HL-60/S4 (cell line): ENCODE data around the gene ZNF564.

Experiments used
- in situ Hi-C: fragments of 300-500 bp; cut with MboI; formaldehyde crosslinking; loops from 2 replicates; pipeline ENCODE4 v1.14.3; 2022; ENCODE audit warnings: low sequenced_read_pairs

ZNF564 gene

GRCh38 chr19:12551060-12551832 lies at the start of gene ZNF564:
Gene ZNF564, minus strand, starts transcription at chr19:12551482. Its CDS starts 150 bp downstream, at chr19:12551332.
- in situ Hi-C loops, result no loop called here

DNA sequence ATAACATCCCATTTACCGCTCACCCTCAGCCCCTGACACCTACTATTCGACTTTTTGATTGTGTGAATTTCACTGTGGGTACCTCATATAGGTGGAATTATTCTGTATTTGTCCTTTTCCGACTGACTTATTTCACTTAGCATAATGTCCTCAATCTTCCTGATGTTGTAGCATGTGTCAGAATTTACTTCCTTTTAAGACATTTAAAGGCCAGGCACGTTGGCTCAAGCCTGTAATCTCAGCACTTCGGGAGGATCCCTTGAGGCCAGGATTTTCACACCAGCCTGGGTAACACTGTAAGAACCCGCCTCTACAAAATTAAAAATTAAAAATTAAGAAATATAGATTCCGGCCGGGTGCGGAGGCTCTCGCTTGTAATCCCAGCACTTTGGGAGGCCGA lies 46.3 kb upstream of the ZNF564 start:
- in situ Hi-C loops, result no loop called here

- in situ Hi-C loops, result no loop called here
Measured at GRCh38 chr19:12596927-12597548, 45.8 kb upstream of the ZNF564 start.

- in situ Hi-C loops, result no loop called here
Measured at GRCh38 chr19:12596485-12596884, 45.2 kb upstream of the ZNF564 start.

GRCh38 chr19:12581100-12581499 lies 29.8 kb upstream of the ZNF564 start:
- in situ Hi-C loops, result no loop called here

- in situ Hi-C loops, result no loop called here
Measured at GRCh38 chr19:12580180-12580694, 29.0 kb upstream of the ZNF564 start.

DNA sequence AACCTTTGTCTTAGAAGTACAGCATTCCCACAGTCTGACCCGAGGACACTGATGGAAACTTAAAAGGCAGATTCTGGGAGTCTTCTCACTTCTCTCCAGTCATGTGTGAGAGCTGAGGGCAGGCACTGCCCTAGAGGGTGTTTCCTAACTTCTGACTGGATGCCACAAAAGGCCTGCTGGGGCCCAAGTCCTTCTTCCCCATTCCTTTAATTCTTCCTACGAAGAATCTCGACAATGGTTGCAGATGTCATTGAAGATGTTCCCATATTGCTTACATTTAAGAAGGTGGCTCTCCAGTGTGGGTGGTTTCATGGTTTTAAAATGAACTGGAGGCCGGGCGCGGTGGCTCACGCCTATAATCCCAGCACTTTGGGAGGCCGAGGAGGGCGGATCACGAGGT lies 27.4 kb upstream of the ZNF564 start:
- in situ Hi-C loops, result no loop called here

DNA sequence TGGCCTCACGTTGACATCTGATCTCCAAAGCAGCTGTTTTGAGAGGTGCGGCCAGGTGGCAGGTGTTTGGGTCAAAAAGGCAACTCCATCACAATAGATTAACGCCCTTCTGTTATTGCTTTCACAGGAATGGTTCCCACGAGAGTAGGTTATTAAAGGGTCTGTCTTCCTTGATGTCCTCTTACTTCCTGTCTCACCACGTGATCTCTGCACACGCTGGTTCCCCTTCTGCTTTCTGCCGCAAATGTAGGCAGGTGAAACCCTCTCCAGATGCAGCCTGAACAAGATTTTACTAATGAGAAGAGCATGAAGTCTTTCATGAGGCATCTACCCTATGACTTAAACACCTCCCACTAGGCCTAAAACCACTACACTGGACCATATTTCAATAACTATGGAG lies 22.8 kb upstream of the ZNF564 start:
- in situ Hi-C loops, result no loop called here

DNA sequence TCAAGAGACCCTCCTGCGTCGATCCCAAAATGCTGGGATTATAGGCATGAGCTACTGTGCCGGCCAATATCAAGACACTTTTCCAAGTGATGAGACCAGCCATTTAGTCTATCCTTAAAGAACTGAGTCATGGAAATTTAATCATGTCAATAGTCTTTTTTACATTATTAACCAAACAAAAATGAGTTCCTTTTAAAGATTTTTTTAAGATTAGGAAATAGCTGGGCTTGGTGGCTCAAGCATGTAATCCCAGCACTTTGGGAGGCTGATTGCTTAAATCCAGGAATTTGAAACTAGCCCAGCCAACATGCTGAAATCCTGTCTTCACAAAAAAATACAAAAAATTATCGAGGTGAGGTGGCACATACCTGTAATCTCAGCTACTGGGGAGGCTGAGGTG lies 16.7 kb upstream of the ZNF564 start:
- in situ Hi-C loops, result loop anchor here (10.0 kb wide), 1 partner anchor 107 kb away; no protein-coding TSS in a partner anchor

DNA sequence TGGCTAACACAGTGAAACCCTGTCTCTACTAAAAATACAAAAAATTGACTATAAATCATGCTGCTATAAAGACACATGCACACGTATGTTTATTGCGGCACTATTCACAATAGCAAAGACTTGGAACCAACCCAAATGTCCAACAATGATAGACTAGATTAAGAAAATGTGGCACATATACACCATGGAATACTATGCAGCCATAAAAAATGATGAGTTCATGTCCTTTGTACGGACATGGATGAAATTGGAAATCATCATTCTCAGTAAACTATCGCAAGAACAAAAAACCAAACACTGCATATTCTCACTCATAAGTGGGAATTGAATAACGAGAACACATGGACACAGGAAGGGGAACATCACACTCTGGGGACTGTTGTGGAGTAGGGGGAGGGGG lies 15.1 kb upstream of the ZNF564 start:
- in situ Hi-C loops, result loop anchor here (10.0 kb wide), 1 partner anchor 108 kb away; no protein-coding TSS in a partner anchor

DNA sequence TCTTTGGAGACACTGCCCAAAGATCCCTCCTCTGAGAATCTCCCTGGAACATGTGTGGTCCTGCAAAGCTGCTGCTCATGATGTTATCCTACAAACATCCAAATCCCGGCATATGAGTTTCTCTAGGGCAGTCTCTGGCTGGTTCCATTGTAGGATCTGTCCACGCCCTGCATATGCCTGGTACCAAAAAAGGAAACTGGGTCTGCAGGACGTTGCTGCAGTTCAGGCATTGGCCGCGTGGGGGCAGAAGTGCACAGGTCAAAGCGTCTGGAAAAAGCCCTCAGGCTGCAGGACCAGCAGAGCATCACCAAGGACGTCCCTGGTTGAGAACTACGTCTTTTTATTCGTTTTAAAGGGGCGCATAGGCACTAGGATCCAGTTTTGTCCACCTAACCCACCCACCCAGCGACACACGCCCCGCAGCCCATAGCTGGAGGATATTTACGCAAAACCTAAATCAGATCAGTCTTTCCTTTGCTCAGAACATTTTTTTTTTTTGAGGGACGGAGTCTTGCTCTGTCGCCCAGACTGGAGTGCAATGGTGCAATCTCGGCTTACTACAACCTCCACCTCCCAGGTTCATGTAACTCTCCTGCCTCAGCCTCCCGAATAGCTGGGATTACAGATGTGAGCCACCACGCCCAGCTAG lies 12.9 kb upstream of the ZNF564 start:
- in situ Hi-C loops, result loop anchor here (10.0 kb wide), 1 partner anchor 111 kb away; no protein-coding TSS in a partner anchor

DNA sequence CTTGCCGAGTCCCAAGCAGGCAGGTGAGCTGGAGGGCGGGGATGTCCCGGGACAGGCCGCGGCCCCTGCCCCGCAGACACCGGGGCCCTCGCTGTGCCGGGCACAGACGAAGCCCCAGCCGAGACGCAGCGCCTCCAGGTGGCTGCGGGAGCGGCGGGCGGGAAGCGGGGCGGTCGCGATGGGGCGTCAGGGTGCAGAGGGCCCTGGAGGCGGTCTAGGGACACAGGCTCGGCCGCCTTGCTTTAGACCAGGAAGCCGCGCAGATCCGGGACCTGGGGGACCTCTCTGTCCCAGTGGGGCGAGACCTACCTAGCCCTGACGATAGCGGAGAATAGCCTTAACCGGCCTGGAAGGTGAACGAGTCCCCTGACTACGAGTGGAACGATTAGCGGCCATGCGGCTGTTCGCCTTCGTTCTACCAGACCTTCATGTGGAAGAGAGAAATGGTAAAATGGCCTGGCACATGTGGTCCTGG lies 4.2 kb upstream of the ZNF564 start:
- in situ Hi-C loops, result no loop called here

DNA sequence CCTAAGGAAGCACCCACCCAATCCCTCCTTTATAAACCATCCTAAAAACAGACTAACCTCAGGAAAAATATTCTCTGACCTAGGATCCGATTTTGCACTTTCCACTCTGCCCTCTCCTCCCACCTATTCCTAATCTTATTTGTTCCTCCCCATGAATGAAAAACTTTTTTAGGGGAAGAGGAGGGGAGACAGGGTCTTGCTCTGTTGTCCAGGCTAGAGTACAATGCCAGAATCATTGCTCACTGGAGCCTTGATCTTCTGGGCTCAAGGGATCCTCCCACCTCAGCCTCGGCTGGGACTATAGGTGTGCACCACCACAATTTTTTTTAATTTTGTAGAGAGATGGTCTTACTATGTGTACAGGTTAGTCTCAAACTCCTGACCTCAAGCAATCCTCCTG lies 4.4 kb downstream of the ZNF564 start:
- in situ Hi-C loops, result no loop called here

GRCh38 chr19:12546068-12546467 lies 5.2 kb downstream of the ZNF564 start:
- in situ Hi-C loops, result no loop called here

- in situ Hi-C loops, result no loop called here
Measured at GRCh38 chr19:12545267-12545666, 6.0 kb downstream of the ZNF564 start.

- in situ Hi-C loops, result no loop called here
Measured at GRCh38 chr19:12544401-12544876, 6.8 kb downstream of the ZNF564 start.

- in situ Hi-C loops, result no loop called here
Measured at GRCh38 chr19:12543855-12544254, 7.4 kb downstream of the ZNF564 start.

- in situ Hi-C loops, result no loop called here
Measured at GRCh38 chr19:12527034-12527836, 24.0 kb downstream of the ZNF564 start.

DNA sequence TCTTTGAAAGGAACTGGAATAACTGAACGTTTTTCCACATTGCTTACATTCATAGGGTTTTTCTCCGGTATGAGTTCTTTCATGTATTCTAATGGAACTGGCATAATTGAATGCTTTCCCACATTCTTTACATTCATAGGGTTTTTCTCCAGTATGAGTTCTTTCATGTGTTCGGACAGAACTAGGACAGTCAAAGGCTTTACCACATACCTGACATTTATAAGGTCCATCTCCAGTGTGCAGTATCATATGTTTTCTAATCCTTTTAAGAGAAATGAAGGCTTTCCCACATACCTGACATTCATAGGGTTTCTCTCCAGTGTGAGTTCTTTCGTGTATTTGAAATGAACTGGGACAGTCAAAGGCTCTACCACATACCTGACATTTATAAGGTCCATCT lies 24.7 kb downstream of the ZNF564 start:
- in situ Hi-C loops, result no loop called here

GRCh38 chr19:12521996-12522395 lies 29.3 kb downstream of the ZNF564 start:
- in situ Hi-C loops, result no loop called here
